T-helper 17 cell (primary cell): ENCODE results near the gene HM13. TPM values are rescaled to one million over a fixed set of nuclear protein-coding genes. Genes with fewer than 3 reads are reported as not detected.
A peak's percentile ranks its signal among the peaks of the same experiment; 100 is the strongest.
"Not testable (repeated sequence)": the region's sequence is repeated elsewhere in the genome, so short reads cannot be mapped to it uniquely, and the experiment has no call there.

Experiments
- ATAC-seq: fragments of 150-1000 bp; cut with Tn5 transposase; 2 replicates; pipeline ENCODE4 v1.10.0; 2021; ENCODE audit warnings: mild to moderate bottlenecking, moderate library complexity
- DNase-seq, 3 donors: peaks; one replicate each; pipeline versions ENCODE4 v3.0.0 to v3.0.0-alpha.2; 2020 to 2021
- H3K9me3 ChIP-seq: one replicate; pipeline ENCODE4 v1.7.0; 2013; ENCODE audit warnings: low read length, mild to moderate bottlenecking; ENCODE audit not compliant: control insufficient read depth, poor library complexity, severe bottlenecking
- H3K27ac Mint-ChIP-seq: one replicate; pipeline ENCODE4 v1.8.0; 2022; ENCODE audit warnings: mild to moderate bottlenecking, moderate library complexity, mixed read lengths
- H3K27me3 Mint-ChIP-seq: one replicate; pipeline ENCODE4 v1.8.0; 2022; ENCODE audit warnings: mixed read lengths
- H3K36me3 Mint-ChIP-seq: one replicate; pipeline ENCODE4 v1.8.0; 2022; ENCODE audit warnings: low read depth, mixed read lengths
- H3K4me1 Mint-ChIP-seq: one replicate; pipeline ENCODE4 v1.8.0; 2022; ENCODE audit warnings: mild to moderate bottlenecking, mixed read lengths
- H3K4me3 Mint-ChIP-seq: one replicate; pipeline ENCODE4 v1.8.0; 2022; ENCODE audit warnings: mild to moderate bottlenecking, moderate library complexity, mixed read lengths
- total RNA-seq, 4 donors: library from RNA in 2 of 4; stranded (reverse) in 2 of 4; gene quantifications; one replicate each; pipeline ENCODE4 v1.2.3 and lab custom pipeline; 2022 to 2026

The HM13 gene
- total RNA-seq, 2 donors from 2014 or later = 154 to 177 TPM

DNA sequence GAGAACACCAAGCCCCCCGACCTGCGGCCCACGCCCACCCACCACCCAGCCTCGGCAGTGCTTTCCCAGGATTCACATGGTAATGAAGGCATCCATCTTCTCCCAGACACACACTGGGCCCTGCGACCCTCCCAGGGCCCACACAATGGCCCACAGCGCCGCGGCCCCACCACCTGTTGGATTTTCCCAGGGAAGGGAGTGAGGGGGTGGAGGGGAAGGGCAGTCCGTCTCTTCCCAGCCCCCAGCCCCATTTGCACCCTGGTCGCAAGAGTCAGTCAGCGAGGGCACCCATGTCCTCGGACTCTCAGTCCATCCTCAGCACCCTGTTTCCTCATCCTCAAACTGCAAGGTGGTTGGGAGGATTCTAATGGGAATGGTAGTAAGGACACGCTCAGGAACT is 67.1 kb downstream of the HM13 start:
- H3K27me3 Mint-ChIP-seq = no peaks in the 10 kb centered on the region
- peaks cover 3% of the 10 kb centered on the region for H3K36me3 Mint-ChIP-seq
- peaks cover 2% of the 10 kb centered on the region for H3K4me1 Mint-ChIP-seq
- no peak overlapping the region for H3K27ac Mint-ChIP-seq
- ATAC-seq (no peak), DNase-seq (no peak)
- no peaks in the 10 kb centered on the region for H3K9me3 ChIP-seq
- H3K4me3 Mint-ChIP-seq = no peak overlapping the region

DNA sequence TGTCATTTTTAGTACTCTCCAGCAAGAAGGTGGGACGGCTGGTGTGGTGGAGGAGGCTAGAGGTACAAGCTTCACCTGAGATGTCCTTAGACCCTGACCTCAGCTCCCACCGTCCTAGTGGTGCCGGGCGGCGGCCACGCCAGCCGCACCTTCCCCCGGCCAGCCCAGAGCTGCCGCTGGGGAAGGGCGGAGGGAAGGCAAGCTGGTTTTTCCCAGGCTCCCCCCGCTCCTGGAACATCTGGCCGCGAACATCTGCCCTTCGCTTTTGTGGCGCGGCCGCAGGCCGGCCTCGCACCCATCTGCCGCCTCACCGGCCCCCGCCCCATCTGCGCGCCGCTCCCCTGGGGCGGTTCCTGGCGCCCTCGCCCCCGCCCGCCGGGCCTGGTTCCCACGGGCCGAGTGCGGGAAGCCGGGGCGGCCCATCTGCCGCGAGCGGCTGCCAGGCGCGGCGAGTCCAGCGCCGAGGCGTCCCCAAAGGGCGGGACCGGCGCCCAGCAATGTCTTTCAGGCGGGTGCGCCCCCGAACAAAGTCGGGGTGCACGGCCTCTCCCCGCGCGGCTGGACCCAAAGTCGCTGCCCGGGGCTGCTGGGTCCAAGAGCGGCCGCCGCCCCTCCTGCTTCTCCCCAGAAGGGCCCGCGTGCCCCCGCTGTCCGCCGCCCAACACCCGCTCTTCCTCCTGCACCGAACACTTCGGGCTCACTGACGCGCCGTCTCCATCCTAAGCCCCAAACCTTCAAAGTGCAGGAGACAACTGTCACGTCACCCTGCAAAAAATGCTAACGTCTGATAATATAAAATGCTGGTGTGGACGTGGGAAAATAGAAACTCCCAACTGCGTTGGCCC is 73.5 kb downstream of the HM13 start:
- no peaks in the 10 kb centered on the region for H3K9me3 ChIP-seq
- H3K27ac Mint-ChIP-seq = no peak overlapping the region
- DNase-seq (no peak), ATAC-seq (peak; percentile 50)
- H3K27me3 Mint-ChIP-seq = peaks cover 22% of the 10 kb centered on the region
- H3K4me1 Mint-ChIP-seq = peaks cover 6% of the 10 kb centered on the region
- peaks cover 4% of the 10 kb centered on the region for H3K36me3 Mint-ChIP-seq
- peak overlapping the region; percentile 86 for H3K4me3 Mint-ChIP-seq

DNA sequence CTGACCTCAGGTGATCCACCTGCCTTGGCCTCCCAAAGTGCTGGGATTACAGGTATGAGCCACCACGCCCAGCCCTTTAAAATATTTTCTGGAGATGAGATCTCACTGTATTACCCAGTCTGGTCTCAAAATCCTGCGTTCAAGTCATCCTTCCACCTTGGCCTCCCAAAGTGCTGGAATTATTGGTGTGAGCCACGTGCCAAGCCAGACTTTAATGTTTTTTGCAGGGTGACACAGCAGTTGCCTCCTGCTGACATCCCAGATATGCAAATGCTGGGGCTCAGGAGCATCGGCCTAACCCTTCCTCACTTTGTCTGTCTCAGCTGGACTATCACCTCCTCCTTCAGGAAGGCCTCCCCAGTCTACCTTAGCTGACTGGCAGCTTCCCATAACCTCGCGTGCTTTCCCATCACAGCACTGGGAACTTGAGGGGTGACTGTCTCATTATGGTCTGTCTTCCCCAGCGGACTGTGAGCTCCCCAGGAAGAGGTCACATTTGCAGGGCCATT is 76.5 kb downstream of the HM13 start:
- H3K36me3 Mint-ChIP-seq = peaks cover 10% of the 10 kb centered on the region
- H3K4me3 Mint-ChIP-seq = no peak overlapping the region
- H3K27ac Mint-ChIP-seq = no peak overlapping the region
- H3K9me3 ChIP-seq = no peaks in the 10 kb centered on the region
- no peak for DNase-seq
- peaks cover 30% of the 10 kb centered on the region for H3K27me3 Mint-ChIP-seq
- ATAC-seq = no peak
- H3K4me1 Mint-ChIP-seq = peaks cover 13% of the 10 kb centered on the region

DNA sequence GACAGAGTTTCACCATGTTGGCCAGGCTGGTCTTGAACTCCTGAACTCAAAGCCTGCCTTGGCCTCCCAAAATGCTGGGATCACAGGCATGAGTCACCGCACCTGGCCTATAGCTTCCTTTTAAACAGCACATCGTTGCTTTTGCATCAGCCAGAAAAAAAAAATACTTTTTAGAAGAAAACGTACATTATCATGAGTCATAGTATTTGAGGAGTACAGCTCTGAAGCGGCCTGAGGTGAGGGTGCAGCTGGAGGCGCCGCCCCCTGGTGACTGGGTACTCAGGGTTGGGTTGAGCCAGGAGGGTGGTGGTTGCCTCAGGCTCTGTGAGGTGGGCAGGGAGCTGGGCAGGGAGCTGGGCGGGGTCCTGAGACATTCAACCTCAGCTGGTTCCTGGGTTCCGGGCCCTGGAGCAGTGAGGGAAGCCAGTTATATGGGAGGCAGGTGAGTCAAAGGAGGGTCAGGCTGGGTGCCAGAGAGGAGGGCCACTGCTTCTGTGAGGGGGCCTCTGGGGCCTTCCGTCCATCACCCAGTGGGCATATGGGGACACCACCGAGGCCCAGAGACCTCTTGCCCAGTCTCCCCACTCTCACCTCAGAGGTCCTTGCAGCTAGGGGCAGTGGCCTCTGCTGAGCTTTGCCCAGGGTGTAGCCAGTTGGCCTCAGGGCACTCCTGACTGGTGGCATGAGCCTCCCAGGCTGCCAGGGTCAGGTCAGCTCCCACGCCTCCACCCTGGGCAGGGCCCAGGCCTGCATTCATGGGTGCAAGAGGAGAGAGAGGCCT is 79.2 kb downstream of the HM13 start:
- ATAC-seq (no peak), DNase-seq (no peak)
- Mint-ChIP-seq H3K27ac (no peak overlapping the region), H3K4me3 (no peak overlapping the region), H3K27me3 (peaks cover 18% of the 10 kb centered on the region), H3K36me3 (peaks cover 6% of the 10 kb centered on the region), H3K4me1 (peaks cover 8% of the 10 kb centered on the region)
- no peaks in the 10 kb centered on the region for H3K9me3 ChIP-seq

DNA sequence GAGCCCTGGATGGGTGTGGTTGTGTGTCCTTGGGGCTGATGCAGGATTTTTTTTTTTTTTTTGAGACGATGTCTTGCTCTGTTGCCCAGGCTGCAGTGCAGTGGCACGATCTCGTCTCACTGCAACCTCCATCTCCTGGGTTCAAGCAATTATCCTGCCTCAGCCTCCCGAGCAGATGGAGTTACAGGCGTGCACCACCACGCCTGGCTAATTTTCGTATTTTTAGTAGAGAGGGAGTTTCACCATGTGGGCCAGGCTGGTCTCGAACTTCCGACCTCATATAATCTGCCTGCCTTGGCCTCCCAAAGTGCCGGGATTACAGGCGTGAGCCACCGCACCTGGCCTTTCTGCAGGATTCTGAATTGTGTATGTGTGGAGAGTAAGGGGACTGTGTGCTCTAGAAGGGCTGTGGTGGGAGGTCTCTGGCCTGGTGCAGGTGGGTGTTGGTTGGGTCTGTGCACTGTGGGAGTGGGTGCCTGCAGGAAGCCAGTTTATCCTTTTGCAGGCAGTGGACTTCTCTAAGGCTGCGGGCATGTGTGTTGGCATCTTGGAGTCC is 79.8 kb downstream of the HM13 start:
- Mint-ChIP-seq H3K27ac (no peak overlapping the region), H3K4me1 (peaks cover 7% of the 10 kb centered on the region), H3K4me3 (no peak overlapping the region), H3K27me3 (peaks cover 12% of the 10 kb centered on the region), H3K36me3 (peaks cover 6% of the 10 kb centered on the region)
- ATAC-seq (no peak), DNase-seq (no peak)
- no peaks in the 10 kb centered on the region for H3K9me3 ChIP-seq

DNA sequence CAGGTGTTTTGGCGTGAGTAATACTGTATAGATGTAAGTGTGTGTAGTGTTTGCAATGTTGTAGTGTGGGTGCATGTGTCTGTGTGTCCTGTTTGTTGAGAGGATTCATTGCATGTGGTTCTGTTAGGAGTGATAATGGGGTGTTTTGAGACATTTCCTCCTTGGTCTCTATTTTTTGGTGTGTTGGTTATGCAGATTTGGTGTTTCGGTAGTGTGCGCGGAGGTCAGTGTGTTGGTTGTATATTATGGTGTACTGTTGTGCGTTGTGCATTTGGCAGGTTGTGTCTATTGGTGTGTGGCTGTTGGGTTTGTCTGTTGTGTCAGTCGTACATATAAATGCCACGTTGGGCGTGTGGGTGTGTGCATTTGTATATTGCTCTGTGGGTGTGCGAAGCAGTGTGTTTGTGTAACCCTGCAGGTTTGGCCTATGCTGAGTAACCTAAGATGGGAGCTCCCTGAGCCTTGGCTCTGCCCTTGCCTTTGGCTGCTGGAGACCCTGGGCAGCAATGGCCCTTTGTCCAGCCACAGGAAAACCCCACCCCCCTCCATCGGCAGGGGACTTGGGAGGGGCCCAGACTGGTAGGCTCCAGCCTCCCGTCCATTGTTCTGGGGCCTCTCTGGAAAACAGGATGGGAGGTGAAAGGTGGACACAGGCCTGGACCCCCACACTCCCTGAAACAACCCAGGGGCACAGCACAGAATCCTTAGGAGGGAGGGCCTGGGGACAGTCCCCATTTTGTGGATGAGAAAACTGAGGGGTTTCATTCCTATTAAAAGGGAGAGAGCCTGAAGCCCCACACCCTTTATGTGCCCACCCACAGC is 80.5 kb downstream of the HM13 start:
- H3K4me3 Mint-ChIP-seq = no peak overlapping the region
- ATAC-seq (no peak), DNase-seq (no peak)
- H3K27ac Mint-ChIP-seq = no peak overlapping the region
- H3K27me3 Mint-ChIP-seq = peaks cover 12% of the 10 kb centered on the region
- H3K36me3 Mint-ChIP-seq = peaks cover 6% of the 10 kb centered on the region
- peaks cover 7% of the 10 kb centered on the region for H3K4me1 Mint-ChIP-seq
- H3K9me3 ChIP-seq = no peaks in the 10 kb centered on the region

DNA sequence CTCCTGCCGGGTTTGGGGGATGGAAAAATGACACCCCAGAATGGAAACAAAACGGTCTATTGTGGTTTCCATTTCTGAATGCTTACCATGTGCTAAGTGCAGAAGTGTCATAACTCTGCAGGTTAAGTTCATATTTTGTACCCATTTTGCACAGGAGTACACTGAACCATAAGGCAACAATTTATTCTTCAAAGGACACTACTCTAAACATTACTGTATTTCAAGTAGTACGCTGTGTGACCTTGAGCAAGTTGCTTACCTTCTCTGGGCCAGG is 81.1 kb downstream of the HM13 start:
- Mint-ChIP-seq H3K36me3 (peaks cover 6% of the 10 kb centered on the region), H3K4me3 (no peak overlapping the region), H3K27ac (no peak overlapping the region), H3K27me3 (peaks cover 12% of the 10 kb centered on the region), H3K4me1 (peaks cover 7% of the 10 kb centered on the region)
- no peak for DNase-seq
- no peaks in the 10 kb centered on the region for H3K9me3 ChIP-seq
- no peak for ATAC-seq

DNA sequence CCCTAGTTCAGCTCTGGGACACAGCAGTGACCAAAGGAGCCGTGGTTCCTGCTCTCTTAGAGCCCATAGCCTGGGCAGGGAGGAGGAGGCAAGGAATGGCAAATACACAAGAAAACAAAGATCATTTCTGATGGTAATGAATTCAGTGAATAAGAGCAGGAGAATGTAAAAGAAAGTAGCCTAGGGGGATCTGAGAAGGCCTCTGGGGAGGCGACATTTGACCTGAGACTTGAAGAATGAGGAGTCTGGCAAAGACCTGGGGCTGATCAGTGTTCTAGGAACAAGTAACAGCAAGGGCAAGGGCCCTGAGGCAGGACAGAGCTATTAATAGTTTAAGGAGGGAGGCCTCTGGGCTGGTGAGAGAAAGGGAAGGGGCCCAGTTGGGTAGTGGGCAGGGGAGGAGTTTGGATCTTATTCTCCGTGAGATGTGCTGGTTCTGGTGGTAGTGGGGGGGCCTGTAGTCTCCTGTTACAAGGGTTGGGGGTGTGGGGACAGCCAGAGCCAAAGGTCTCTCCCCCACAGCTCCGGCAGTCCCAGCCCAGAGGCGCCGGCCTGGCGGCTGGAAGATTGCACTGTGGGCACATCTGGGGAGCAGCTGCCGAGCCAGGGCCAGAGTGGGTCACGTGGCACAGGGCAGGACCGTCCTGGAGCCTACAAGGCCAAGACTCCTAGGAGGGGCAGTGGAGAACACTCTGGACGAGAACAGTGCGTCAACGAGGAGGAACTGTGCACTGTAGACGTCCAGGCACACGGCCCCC is 81.6 kb downstream of the HM13 start:
- peaks cover 7% of the 10 kb centered on the region for H3K4me1 Mint-ChIP-seq
- H3K27me3 Mint-ChIP-seq = peaks cover 10% of the 10 kb centered on the region
- peaks cover 6% of the 10 kb centered on the region for H3K36me3 Mint-ChIP-seq
- DNase-seq (no peak), ATAC-seq (no peak)
- H3K4me3 Mint-ChIP-seq = no peak overlapping the region
- no peak overlapping the region for H3K27ac Mint-ChIP-seq
- H3K9me3 ChIP-seq = no peaks in the 10 kb centered on the region

DNA sequence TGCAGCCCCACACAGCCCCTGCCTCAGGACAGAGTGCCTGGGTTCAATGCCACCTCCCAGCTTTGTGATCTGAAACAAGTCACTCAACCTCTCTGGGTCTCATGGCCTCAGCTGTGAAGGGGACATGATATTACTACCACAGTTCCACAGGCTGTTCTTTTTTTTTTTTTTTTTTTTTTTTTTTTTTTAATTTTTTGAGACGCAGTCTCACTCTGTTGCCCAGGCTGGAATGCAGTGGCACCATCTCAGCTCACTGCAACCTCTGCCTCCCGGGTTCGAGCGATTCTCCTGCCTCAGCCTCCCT is 82.1 kb downstream of the HM13 start:
- not testable (repeated sequence) for ATAC-seq, H3K4me1 Mint-ChIP-seq, H3K4me3 Mint-ChIP-seq, H3K27ac Mint-ChIP-seq, H3K36me3 Mint-ChIP-seq, DNase-seq, H3K27me3 Mint-ChIP-seq, H3K9me3 ChIP-seq

DNA sequence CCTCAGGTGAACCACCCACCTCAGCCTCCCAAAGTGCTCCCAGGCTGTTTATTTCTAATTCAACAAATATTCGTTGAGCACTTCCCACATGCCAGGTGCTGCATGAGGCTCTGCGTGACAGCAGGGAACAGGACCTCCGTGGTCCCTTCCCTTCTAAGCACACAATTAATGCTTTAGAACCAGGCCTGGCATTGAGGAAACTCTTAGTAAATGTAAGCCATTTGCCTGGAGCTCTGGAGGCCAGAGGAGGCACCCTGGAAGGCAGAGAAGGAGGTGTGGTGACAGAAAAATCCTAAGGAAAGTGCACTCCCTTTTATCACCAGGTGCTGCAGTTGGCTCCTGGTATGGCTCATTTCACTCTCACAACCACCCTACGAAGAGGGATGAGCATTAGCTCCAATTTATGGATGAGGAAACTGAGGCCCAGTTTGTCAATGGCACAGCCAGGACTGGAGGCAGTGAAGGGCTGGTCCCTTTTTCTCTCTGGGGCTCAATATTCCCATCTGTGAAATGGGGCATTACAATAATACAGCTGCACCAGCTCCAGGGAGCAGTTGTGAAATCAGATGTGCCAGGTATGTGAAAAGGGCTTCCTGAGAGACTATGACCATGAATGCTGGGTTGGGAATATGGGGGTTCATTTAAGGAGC is 82.7 kb downstream of the HM13 start:
- Mint-ChIP-seq H3K4me1 (peaks cover 7% of the 10 kb centered on the region), H3K27ac (no peak overlapping the region), H3K27me3 (peaks cover 8% of the 10 kb centered on the region), H3K4me3 (no peak overlapping the region), H3K36me3 (peaks cover 6% of the 10 kb centered on the region)
- DNase-seq (no peak), ATAC-seq (no peak)
- no peaks in the 10 kb centered on the region for H3K9me3 ChIP-seq

DNA sequence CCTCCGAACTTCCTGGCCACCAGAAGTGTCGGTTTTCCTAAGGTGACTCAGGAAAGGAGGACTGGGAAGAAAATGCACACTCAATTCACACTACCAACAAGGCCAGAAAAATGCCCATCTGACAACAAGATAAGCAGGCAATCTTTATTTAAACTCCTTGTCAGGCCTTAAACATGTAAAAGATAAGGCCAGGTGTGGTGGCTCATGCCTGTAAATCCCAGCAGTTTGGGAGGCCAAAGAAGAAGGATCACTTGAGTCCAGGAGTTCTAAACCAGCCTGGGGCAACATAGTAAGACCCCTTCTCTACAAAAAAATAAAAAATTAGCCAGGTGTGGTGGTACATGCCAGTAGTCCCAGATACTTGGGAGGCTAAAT is 83.2 kb downstream of the HM13 start:
- no peak overlapping the region for H3K4me3 Mint-ChIP-seq

DNA sequence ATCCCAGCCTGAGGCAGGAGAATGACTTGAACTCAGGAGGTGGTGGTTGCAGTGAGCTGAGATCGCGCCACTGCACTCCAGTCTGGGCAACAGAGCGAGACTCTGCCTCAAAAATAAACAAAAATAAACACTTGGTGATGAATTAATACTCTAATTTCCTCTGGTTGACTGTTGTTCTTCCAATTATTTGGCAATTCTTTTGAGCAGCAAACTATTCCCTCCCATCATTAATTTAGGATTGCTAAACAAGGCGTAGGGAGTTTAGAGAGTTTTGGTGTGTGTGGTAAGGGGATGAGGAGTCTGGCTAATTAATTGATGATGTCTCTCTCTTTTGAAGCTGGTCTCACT is 88.2 kb downstream of the HM13 start:
- Mint-ChIP-seq H3K4me3 (peak overlapping the region; percentile 76), H3K36me3 (peaks cover 2% of the 10 kb centered on the region), H3K4me1 (peaks cover 26% of the 10 kb centered on the region), H3K27ac (no peak overlapping the region), H3K27me3 (peaks cover 28% of the 10 kb centered on the region)
- no peaks in the 10 kb centered on the region for H3K9me3 ChIP-seq
- DNase-seq (no peak), ATAC-seq (no peak)

More for the DNA sequence above, 83.2 kb downstream of the HM13 start:
- ATAC-seq (no peak), DNase-seq (no peak)
- Mint-ChIP-seq H3K27ac (no peak overlapping the region), H3K4me1 (peaks cover 7% of the 10 kb centered on the region), H3K27me3 (peaks cover 10% of the 10 kb centered on the region), H3K36me3 (peaks cover 6% of the 10 kb centered on the region)
- H3K9me3 ChIP-seq = no peaks in the 10 kb centered on the region
